Right atrium auricular region (tissue), 2 donors: ENCODE measurements around the gene TRMT11. TPM values are rescaled to one million over a fixed set of nuclear protein-coding genes. Genes with fewer than 3 reads are reported as not detected.

Experiments used
- DNase-seq: peaks from one replicate; pipeline ENCODE4 v3.0.0-alpha.2; 2019; ENCODE audit warnings: low spot score
- H3K27ac ChIP-seq, 2 donors: fragments of 200-600 bp; sonication (generic); 1 replicate in 1 of 2; 2 replicates in 1 of 2; pipeline ENCODE4 v1.5.1; 2016 to 2019
- H3K27me3 ChIP-seq, 2 donors: fragments of 200-600 bp; sonication (generic); one replicate each; pipeline versions ENCODE4 v1.5.1 to v1.6.0; 2017 to 2019
- H3K36me3 ChIP-seq: fragments of 200-600 bp; sonication (generic); one replicate; pipeline ENCODE4 v1.5.1; 2016
- H3K4me1 ChIP-seq, 2 donors: fragments of 200-600 bp; sonication (generic); one replicate each; pipeline versions ENCODE4 v1.5.1 to v1.6.0; 2017 to 2019
- H3K4me3 ChIP-seq, 2 donors: fragments of 200-600 bp; sonication (generic); 1 replicate in 1 of 2; 2 replicates in 1 of 2; pipeline ENCODE4 v1.5.1; 2017 to 2019; ENCODE audit warnings: mild to moderate bottlenecking in 1 of 2, moderate library complexity in 1 of 2
- H3K9me3 ChIP-seq, 2 donors: fragments of 200-600 bp; sonication (generic); one replicate each; pipeline ENCODE4 v1.5.1; 2019
- total RNA-seq, 2 donors: library from RNA; depleted of rRNA; stranded (reverse); fragments of >200 nt; gene quantifications; one replicate each; pipeline ENCODE4 v1.1.0, GENCODE V29; 2016
- TF ChIP-seq, protein P1 (sequence below), 2 donors: fragments of 200-600 bp; sonication (generic); IDR thresholded peaks; one replicate each; pipeline ENCODE4 v1.5.1; 2019; ENCODE audit warnings: antibody characterized with exemption in 2 of 2

Gene TRMT11
- total RNA-seq, 2 donors from 2014 or later: 9.7 to 10.1 TPM

DNA sequence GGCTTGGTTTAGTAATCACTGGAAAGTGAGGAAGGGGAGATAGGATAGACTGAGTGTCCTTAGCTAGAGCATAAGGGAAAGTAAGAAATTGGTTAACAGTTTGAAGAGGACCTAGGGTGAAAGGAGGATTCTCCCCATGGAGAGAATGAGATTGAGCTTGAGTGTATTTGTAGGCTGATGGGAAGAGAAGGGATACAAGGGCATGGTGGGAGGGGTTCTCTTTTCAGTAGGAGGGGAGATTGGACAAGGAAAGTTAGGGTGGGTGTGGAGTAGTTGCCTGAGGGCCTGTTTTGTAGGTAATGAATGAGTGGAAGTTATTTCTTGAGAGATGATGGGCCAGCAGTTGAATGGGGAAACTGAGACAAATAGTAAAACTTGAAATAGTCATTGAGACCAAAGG lies 1.9 kb downstream of the TRMT11 start:
- H3K9me3 ChIP-seq: no peaks in the 10 kb centered on the region
- peaks cover 0 to 11% of the 10 kb centered on the region in 2 donors for H3K4me1 ChIP-seq
- H3K27me3 ChIP-seq: no peaks in the 10 kb centered on the region
- TF ChIP-seq, protein P1, sequence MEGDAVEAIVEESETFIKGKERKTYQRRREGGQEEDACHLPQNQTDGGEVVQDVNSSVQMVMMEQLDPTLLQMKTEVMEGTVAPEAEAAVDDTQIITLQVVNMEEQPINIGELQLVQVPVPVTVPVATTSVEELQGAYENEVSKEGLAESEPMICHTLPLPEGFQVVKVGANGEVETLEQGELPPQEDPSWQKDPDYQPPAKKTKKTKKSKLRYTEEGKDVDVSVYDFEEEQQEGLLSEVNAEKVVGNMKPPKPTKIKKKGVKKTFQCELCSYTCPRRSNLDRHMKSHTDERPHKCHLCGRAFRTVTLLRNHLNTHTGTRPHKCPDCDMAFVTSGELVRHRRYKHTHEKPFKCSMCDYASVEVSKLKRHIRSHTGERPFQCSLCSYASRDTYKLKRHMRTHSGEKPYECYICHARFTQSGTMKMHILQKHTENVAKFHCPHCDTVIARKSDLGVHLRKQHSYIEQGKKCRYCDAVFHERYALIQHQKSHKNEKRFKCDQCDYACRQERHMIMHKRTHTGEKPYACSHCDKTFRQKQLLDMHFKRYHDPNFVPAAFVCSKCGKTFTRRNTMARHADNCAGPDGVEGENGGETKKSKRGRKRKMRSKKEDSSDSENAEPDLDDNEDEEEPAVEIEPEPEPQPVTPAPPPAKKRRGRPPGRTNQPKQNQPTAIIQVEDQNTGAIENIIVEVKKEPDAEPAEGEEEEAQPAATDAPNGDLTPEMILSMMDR (IDR thresholded peaks at IDR 0.05): no peak
- no peak overlapping the region for H3K27ac ChIP-seq
- no peak for DNase-seq
- no peaks in the 10 kb centered on the region for H3K36me3 ChIP-seq
- H3K4me3 ChIP-seq: no peak overlapping the region

DNA sequence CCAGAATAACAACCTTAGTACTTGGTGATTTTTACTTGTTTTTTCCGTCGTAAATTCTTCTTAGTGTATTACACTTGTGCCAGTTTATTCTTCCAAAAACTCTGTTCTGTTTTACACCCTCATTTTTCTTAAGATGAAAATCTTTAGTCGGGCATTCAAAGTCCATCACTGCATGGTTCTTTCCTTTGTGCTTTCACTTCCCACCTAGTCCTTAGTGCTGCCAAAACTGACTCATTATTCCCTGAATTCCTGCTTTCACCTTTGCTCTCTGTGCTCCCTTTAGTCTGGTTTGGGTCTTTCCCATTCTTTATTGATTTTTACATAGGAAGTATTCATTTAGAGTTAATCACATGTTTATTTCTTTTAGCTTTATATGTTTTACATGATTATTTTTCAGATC lies 3.3 kb downstream of the TRMT11 start:
- Histone ChIP-seq H3K9me3 (no peaks in the 10 kb centered on the region), H3K27me3 (no peaks in the 10 kb centered on the region), H3K4me1 (peaks cover 0 to 11% of the 10 kb centered on the region in 2 donors), H3K36me3 (no peaks in the 10 kb centered on the region), H3K27ac (no peak overlapping the region), H3K4me3 (no peak overlapping the region)
- DNase-seq: no peak
- TF ChIP-seq, protein P1 (IDR thresholded peaks at IDR 0.05): no peak

DNA sequence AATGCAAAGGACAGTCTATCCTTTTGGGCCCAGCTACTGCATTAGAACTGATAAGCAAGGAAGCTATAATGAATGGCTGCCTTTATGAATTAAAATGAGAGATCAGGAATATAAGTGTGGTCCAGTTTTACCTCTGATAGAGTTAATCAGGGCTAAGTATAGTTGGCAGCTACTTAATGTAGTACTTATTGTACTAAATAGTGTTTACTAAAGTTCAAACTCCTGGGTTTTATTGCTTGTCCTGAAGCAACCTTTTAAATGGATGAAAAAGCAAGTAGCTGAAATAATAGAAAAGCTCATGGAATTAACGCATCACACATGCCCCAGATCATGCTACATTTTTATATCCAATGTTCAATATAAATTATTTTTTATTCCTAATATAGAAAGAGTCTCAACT lies 5.3 kb downstream of the TRMT11 start:
- Histone ChIP-seq H3K4me3 (no peak overlapping the region), H3K36me3 (no peaks in the 10 kb centered on the region), H3K4me1 (peaks cover 0 to 4% of the 10 kb centered on the region in 2 donors), H3K27ac (no peak overlapping the region), H3K27me3 (no peaks in the 10 kb centered on the region), H3K9me3 (no peaks in the 10 kb centered on the region)
- no peak for DNase-seq
- TF ChIP-seq, protein P1 (IDR thresholded peaks at IDR 0.05): no peak

DNA sequence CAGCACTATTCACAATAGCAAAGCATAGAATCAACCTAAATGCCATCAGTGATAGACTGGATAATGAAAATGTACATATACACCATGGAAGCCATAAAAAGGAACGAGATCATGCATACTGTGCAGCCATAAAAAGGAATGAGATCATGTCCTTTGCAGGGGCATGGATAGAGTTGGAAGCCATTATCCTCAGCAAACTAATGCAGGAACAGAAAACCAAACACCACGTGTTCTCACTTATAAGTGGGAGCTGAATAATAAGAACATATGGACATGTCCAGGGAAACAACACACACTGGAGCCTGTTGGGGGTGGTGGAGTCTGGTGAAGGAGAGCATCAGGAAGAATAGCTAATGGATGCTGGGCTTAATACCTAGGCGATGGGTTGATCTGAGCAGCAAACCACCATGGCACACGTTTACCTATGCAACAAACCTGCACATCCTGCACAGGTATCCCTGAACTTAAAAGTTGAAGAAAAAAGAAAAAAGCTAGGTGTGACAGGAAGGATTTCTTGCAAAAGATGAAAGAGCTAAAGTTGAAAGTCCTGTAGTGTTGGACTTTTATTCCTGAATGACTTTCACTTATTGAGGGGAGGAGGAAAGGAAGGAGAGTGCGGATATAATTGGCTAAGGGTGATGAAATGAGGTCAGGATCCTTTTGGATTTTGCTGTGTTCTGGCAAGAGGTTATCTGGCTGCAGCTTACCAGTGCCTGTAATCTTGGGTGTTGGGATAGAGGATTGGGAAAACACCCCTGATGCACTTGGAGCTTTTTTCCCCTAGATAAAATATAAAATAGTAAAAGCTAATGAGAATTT lies 8.5 kb downstream of the TRMT11 start:
- H3K4me1 ChIP-seq: peaks cover 0 to 4% of the 10 kb centered on the region in 2 donors
- no peak for DNase-seq
- H3K9me3 ChIP-seq: no peaks in the 10 kb centered on the region
- H3K36me3 ChIP-seq: peaks cover 10% of the 10 kb centered on the region
- H3K4me3 ChIP-seq: no peak overlapping the region
- no peak overlapping the region for H3K27ac ChIP-seq
- no peaks in the 10 kb centered on the region for H3K27me3 ChIP-seq
- TF ChIP-seq, protein P1 (IDR thresholded peaks at IDR 0.05): no peak

DNA sequence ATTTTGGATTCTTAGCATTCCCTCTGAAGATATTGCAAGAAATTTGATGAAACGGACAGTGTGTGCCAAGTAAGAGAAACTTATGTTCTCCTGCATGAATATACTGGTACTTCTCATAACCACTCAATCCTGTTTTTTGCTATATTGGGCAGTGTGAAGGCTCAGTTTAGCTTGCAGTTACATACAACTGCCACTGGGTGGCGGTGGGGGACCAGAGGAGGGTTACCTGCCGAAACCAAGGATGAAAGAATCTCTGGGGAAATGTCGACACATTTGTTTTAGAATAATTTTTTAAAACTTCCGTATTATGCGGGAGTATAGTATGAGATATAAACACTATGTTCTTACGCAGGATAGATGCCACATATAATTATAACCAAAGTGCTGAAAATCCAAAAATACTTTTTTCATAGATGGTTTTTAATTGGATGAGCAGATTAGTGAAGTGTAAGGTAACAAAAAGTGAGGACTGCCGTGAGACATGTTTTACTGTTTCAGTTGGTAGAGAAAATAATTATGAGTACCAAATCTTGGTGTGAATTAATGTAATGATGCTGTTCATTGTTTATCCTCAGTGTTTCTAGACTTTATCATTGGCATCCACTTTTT lies 9.7 kb downstream of the TRMT11 start:
- H3K4me3 ChIP-seq: no peak overlapping the region
- no peak overlapping the region for H3K27ac ChIP-seq
- peaks cover 10% of the 10 kb centered on the region for H3K36me3 ChIP-seq
- TF ChIP-seq, protein P1 (IDR thresholded peaks at IDR 0.05): peak; percentile 83 to 94
- DNase-seq: no peak
- H3K27me3 ChIP-seq: no peaks in the 10 kb centered on the region
- peaks cover 0 to 4% of the 10 kb centered on the region in 2 donors for H3K4me1 ChIP-seq
- no peaks in the 10 kb centered on the region for H3K9me3 ChIP-seq
